ENCODE data around the gene SMARCB1.
A peak's percentile ranks its signal among the peaks of the same experiment; 100 is the strongest.

The SMARCB1 gene

GRCh38 chr22:23762842-23763578, 23.8 kb upstream of the SMARCB1 start, which contains the start of gene C22orf15:
C22orf15 (plus strand) TSS chr22:23762990; CDS start chr22:23763307, 317 bp downstream.
- peak; percentile 65 for DNase-seq

- DNase-seq, result no peak
Observed at GRCh38 chr22:23763579-23763945, 23.2 kb upstream of the SMARCB1 start.

- no peak for DNase-seq
Observed at GRCh38 chr22:23763954-23764353, 22.8 kb upstream of the SMARCB1 start.

- no peak for DNase-seq
Observed at GRCh38 chr22:23764899-23765881, 21.6 kb upstream of the SMARCB1 start.

GRCh38 chr22:23767303-23767672, 19.5 kb upstream of the SMARCB1 start:
- no peak for DNase-seq

DNA sequence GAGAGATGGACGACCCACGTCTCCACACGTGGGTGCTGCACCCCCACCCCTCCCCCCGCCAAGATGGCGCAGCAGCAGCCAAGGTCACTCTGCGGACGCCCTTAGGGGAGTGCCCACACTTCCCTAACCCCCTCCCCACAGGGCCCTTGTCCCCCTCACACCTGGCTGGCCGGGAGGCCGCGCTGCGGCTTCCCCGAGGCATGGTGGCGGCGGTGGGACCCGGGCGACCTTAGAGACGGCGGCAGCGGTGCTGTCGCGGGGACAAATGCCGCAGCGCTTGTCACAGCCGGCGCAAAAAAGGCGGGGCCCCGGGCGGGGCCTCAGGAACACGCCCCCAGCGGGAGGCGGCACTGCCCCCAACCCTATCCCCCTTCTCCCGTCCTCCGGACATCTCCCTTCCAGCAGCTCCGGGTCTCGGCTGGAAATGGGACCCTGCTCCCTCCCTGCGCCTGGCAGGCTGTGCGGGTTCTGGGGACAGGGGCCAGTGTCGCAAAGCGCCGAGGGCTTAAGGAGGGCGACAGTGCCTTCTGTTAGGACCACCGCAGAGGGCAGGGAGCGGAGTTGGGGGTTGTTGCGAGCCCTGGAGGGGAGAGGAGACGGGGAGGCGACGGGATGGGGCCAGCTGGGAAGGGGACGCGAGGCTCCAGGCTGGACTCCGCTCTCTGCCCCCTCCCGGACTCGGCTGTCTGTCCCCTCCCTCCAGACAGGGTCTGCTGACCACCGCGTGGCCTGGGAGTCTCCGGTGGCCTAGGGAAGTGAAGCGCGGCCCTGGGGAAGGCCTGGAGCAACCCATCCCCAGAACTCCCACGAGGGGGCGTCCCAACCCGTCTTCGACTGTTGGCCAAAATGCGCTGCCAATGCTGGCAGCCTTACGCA, 18.9 kb upstream of the SMARCB1 start, which contains the start of gene CHCHD10:
TSS of gene CHCHD10 (minus strand) at position 300 of the 876 bp plus-strand sequence. CDS start at position 202, 98 bp downstream.
- peak; percentile 86 for DNase-seq

DNA sequence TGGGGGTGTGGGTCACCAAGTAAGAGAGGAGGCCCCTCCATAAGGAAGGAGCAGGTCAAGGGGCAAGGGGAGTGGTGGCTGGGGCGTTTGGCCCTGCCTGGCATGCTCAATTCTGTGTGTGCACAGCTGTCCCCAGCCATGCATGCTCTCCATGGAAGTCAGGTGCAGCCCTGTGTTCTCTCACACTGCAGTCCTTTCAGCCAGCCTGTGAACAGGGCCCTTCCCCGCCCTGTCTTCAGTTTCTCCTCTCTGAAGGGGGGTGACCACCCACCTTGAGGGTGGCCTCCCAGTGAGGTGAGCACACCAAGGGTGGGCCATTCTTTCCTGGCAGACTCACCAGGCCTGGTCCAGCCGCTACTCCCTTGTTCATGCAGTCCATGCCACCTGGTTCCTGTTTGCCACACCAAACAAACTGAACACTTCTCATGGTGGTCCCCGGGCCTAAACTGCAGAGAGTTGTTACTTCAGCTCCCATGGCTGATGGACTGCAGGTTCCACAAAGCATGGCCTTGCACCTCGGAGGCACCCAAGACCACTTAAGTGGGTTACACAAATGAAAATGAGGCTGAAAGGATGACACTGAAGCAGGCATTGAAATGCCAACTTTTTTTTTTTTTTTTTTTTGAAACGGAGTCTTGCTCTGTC, 17.3 kb upstream of the SMARCB1 start:
- DNase-seq, result no peak

DNA sequence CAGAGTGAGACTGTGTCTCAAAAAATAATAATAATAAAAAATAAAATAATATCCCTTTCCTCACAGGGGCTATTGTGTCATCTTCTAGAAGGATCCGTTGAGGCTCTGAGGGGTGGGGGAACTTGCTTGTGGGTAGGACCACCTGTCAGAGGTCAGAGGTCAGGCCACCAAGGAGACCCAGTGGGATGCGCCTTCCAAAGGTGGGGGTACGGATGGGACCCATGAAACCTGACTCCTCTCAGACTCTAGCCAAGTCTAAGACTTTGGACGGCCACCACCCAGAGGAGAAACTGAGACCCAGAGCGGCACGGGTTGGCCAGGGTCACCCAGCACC, 14.5 kb upstream of the SMARCB1 start:
- no peak for DNase-seq

DNA sequence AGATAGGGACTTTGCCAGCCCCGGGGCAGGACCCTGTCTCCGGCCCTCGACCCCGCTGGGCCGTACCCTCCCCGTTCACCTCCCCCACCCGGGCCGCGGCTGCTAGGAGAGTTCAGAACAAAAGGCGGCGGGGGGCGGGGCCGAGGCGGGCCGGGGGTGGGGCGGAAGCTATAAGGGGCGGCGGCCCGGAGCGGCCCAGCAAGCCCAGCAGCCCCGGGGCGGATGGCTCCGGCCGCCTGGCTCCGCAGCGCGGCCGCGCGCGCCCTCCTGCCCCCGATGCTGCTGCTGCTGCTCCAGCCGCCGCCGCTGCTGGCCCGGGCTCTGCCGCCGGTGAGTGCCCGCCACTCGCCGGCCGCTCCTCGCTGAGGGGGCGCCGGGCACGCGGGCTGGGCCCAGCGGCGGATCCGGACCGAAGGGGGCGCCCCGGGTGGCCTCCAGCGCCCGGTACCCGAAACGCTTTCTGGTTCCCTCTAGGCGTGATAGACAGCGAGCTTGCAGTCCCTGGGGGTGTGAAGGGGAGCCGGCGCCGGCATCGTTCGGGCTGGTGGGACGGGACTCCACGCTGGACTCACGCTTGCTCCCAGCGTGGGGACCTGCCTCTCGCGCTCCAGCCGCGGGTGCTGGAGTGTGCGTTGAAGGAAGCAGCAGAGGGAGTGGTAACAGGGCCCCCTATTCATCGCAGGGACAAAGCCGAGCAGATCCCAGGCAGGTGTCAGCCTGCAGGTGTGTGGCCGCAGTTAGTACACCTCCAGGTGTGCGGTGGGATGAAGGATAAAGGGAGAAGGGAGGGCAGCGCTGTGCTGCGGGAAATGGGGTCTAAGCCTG, 13.9 kb upstream of the SMARCB1 start, which contains the start of gene MMP11:
TSS of gene MMP11 (plus strand) at position 201 of the 825 bp plus-strand sequence. CDS start at position 223, 22 bp downstream.
- peak; percentile 81 for DNase-seq

DNA sequence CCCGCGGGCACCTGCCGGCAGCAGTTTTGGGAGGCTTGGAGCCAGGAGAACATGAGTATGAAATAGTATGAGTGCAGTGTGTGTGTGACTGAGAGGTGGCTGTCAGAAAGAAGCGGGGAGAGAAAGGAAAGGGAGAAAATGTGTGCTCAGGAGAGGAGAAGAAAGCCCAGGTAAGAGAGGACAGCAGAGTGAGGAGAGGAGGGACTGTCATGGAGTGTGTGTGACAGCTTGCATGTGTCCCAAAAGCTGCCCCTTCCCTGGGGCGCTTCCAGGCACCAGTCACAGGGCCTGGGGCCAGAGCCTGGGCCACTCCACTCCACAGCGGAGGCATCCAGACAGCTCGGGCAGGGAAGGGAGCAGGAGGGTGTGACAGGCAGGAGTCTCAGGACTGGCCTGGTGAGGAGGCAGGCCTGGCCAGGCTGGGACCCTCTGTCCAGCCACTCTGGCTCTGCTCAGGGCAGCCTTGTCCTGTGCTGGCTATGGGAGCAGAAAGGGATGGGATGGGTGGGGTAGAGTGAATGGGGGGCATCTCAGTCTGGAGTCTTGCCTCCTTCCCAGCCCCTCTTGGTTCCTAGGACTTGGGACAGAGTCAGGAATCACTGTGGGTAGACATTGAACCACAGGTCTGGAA, 13.2 kb upstream of the SMARCB1 start:
- no peak for DNase-seq

GRCh38 chr22:23774114-23774921, 12.4 kb upstream of the SMARCB1 start:
- DNase-seq, result no peak

- peak; percentile 61 for DNase-seq
Observed at GRCh38 chr22:23774922-23775436, 11.8 kb upstream of the SMARCB1 start.

GRCh38 chr22:23775779-23776375, 10.9 kb upstream of the SMARCB1 start:
- no peak for DNase-seq

- no peak for DNase-seq
Observed at GRCh38 chr22:23777776-23778576, 8.8 kb upstream of the SMARCB1 start.

DNA sequence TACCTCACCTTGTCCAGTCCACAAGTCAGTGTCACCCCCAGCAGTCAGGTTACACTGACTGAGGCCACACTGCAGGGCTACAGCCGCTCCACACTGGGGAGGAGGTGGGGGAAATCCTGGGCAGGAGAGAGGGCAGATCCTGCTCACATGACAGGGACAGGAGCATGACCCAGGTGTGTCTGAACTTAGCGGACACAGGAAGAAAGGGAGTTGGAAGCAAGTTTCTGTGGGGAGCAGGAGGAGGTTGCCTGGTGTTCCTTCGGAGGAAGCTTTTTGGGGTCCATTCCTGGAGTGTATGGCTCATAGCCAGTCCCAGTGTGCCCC, 8.2 kb upstream of the SMARCB1 start:
- no peak for DNase-seq

- DNase-seq, result no peak
Observed at GRCh38 chr22:23779083-23779482, 7.7 kb upstream of the SMARCB1 start.

DNA sequence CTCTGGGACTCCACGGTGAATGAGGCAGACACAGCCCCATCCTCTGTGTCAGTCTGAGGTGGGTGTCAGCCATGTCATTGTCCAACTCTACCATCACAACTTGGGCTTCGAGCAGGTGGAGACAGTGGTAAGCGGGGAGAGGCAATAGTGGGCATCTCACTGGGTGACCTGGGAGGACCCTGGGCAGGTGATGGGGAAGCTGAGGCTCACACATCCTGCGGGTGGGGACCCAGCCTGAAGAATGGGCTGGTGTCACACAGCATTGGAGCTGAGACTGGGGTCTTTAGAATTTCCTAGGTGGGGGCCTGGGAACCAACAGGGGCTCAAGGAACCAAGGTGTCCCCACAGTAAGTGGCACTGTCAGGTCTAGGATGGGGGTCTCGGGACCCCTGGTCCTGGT, 7.0 kb upstream of the SMARCB1 start:
- no peak for DNase-seq

GRCh38 chr22:23780146-23780748, 6.5 kb upstream of the SMARCB1 start:
- DNase-seq, result no peak
